Measurements from ENCODE around the gene GRIN2D. TPM values are rescaled to one million over a fixed set of nuclear protein-coding genes. Genes with fewer than 3 reads are reported as not detected.

Gene GRIN2D
- total RNA-seq, 4 donors from 2014 or later, result 0.08 to 0.62 (median 0.47) TPM; not detected in 1

GRCh38 chr19:48421548-48421947 is 28.1 kb downstream of the GRIN2D start:
- H3K27ac ChIP-seq, result no peak overlapping the region
- H3K9me3 ChIP-seq, result no peaks in the 10 kb centered on the region
- TF ChIP-seq EP300 (IDR thresholded peaks at IDR 0.05) (no peak), POLR2AphosphoS5 (IDR thresholded peaks at IDR 0.05) (no peak), POLR2A (IDR thresholded peaks at IDR 0.05) (no peak)
- TF ChIP-seq, protein P1, sequence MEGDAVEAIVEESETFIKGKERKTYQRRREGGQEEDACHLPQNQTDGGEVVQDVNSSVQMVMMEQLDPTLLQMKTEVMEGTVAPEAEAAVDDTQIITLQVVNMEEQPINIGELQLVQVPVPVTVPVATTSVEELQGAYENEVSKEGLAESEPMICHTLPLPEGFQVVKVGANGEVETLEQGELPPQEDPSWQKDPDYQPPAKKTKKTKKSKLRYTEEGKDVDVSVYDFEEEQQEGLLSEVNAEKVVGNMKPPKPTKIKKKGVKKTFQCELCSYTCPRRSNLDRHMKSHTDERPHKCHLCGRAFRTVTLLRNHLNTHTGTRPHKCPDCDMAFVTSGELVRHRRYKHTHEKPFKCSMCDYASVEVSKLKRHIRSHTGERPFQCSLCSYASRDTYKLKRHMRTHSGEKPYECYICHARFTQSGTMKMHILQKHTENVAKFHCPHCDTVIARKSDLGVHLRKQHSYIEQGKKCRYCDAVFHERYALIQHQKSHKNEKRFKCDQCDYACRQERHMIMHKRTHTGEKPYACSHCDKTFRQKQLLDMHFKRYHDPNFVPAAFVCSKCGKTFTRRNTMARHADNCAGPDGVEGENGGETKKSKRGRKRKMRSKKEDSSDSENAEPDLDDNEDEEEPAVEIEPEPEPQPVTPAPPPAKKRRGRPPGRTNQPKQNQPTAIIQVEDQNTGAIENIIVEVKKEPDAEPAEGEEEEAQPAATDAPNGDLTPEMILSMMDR (IDR thresholded peaks at IDR 0.05), result no peak
- ATAC-seq, result peak; percentile 60
- H3K27me3 ChIP-seq, result peaks cover 28% of the 10 kb centered on the region
- no peaks in the 10 kb centered on the region for H3K36me3 ChIP-seq
- H3K4me3 ChIP-seq, result no peak overlapping the region
- WGBS, 2 donors (ENCODE audit: low coverage in 1 of 2), result 58 to 60% methylated on average over 3 to 11 of the region's 16 CpGs
- no peaks in the 10 kb centered on the region for H3K4me1 ChIP-seq

- H3K36me3 ChIP-seq, result no peaks in the 10 kb centered on the region
- TF ChIP-seq POLR2A (IDR thresholded peaks at IDR 0.05) (no peak), EP300 (IDR thresholded peaks at IDR 0.05) (no peak), POLR2AphosphoS5 (IDR thresholded peaks at IDR 0.05) (no peak)
- TF ChIP-seq, protein P1 (IDR thresholded peaks at IDR 0.05), result no peak
- no peak for ATAC-seq
- no peak overlapping the region for H3K27ac ChIP-seq
- H3K9me3 ChIP-seq, result no peaks in the 10 kb centered on the region
- WGBS, 2 donors (ENCODE audit: low coverage in 1 of 2), result 26 to 36% methylated on average over 7 to 8 of the region's 8 CpGs
- H3K27me3 ChIP-seq, result no peaks in the 10 kb centered on the region
- H3K4me1 ChIP-seq, result no peaks in the 10 kb centered on the region
- H3K4me3 ChIP-seq, result no peak overlapping the region
Measured at GRCh38 chr19:48424694-48425219, 31.3 kb downstream of the GRIN2D start.

DNA sequence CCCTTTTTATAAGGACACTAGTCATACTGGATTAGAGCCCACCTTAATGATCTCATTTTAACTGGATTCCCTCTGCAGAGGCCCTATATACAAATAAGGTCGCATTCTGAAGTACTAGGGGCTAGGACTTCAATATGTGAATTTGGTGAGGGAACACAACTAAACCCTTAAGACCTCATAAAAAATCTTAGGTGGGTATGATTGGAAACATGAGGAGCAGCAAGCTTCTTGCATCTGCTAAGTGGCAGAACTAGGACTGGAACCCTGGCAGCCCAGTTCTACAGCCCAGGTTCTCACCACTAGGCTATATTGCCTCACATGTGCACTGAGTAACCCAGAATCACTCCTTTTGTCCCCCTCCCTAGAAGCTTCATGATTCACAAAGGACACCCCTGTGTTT is 35.2 kb downstream of the GRIN2D start:
- no peak overlapping the region for H3K27ac ChIP-seq
- H3K27me3 ChIP-seq, result peaks cover 6% of the 10 kb centered on the region
- ATAC-seq, result no peak
- WGBS, 2 donors (ENCODE audit: low coverage in 1 of 2), result 83% methylated on average over 1 of the region's 1 CpG; no CpG with 5 or more reads in 1 of the 2 donors
- no peaks in the 10 kb centered on the region for H3K9me3 ChIP-seq
- TF ChIP-seq, protein P1 (IDR thresholded peaks at IDR 0.05), result no peak
- TF ChIP-seq EP300 (IDR thresholded peaks at IDR 0.05) (no peak), POLR2A (IDR thresholded peaks at IDR 0.05) (no peak), POLR2AphosphoS5 (IDR thresholded peaks at IDR 0.05) (no peak)
- H3K4me3 ChIP-seq, result no peak overlapping the region
- H3K36me3 ChIP-seq, result no peaks in the 10 kb centered on the region
- no peaks in the 10 kb centered on the region for H3K4me1 ChIP-seq

DNA sequence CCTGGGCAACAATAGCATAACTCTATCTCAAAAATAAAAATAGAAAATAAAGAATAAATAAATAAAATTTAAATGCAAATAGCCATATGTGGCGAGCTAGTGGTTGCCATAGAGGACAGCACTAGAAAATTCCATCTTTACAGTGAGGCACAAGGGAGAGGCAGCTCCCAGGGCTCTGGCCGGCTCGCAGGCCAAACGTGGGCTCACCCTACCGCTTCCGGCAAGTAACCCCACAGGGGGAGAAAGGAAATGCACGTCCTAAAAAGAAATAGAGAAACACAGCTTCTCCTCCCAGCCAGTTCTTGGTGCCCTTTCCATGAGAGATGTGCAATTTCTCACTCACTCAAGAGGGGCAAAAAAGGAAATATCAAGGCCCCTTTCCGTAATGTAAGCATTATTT is 39.9 kb downstream of the GRIN2D start:
- H3K27ac ChIP-seq, result no peak overlapping the region
- H3K27me3 ChIP-seq, result peaks cover 47% of the 10 kb centered on the region
- H3K4me1 ChIP-seq, result no peaks in the 10 kb centered on the region
- no peak overlapping the region for H3K4me3 ChIP-seq
- ATAC-seq, result no peak
- WGBS, 2 donors (ENCODE audit: low coverage in 1 of 2), result 47 to 68% methylated on average over 6 to 8 of the region's 8 CpGs
- no peak for TF ChIP-seq POLR2A (IDR thresholded peaks at IDR 0.05)
- TF ChIP-seq, protein P1 (IDR thresholded peaks at IDR 0.05), result no peak
- no peak for TF ChIP-seq EP300 (IDR thresholded peaks at IDR 0.05)
- TF ChIP-seq POLR2AphosphoS5 (IDR thresholded peaks at IDR 0.05), result no peak
- H3K9me3 ChIP-seq, result no peaks in the 10 kb centered on the region
- no peaks in the 10 kb centered on the region for H3K36me3 ChIP-seq

DNA sequence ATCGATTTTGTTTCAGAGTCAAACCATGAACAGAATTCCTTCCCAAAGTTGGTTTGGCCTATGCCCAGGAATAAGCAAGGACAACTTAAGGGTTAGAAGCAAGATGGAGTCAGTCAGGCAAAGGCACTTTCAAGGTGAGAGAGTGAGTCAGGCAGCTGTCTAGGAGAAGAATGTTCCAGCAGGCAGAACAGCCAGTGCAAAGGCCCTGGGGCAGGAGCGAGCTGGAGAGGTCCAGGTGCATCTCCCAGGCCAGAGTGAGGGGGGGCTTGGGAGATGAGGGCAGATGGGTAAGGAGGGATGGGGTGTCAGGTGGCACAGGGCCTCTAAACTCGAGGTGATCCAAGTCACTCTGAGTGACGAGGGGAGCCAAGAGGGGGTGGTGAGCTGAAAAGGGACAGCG is 43.1 kb downstream of the GRIN2D start:
- no peak for TF ChIP-seq POLR2AphosphoS5 (IDR thresholded peaks at IDR 0.05)
- no peak for TF ChIP-seq POLR2A (IDR thresholded peaks at IDR 0.05)
- no peak for TF ChIP-seq EP300 (IDR thresholded peaks at IDR 0.05)
- TF ChIP-seq, protein P1 (IDR thresholded peaks at IDR 0.05), result no peak
- no peaks in the 10 kb centered on the region for H3K9me3 ChIP-seq
- H3K4me3 ChIP-seq, result no peak overlapping the region
- no peaks in the 10 kb centered on the region for H3K36me3 ChIP-seq
- H3K27ac ChIP-seq, result no peak overlapping the region
- peaks cover 79% of the 10 kb centered on the region for H3K27me3 ChIP-seq
- 79 to 89% methylated on average over 5 of the region's 5 CpGs for WGBS, 2 donors (ENCODE audit: low coverage in 1 of 2)
- no peaks in the 10 kb centered on the region for H3K4me1 ChIP-seq
- ATAC-seq, result no peak

Measured in gastroesophageal sphincter (tissue), 4 donors.